Measurements from ENCODE around the gene UBE2E2.

UBE2E2 gene

GRCh38 chr3:23203708-23204330, 692 bp downstream of the UBE2E2 start:
- no peak for DNase-seq (ENCODE audit: insufficient read length, low spot score)
- no peak for TF ChIP-seq CTCF (IDR thresholded peaks at IDR 0.05; ENCODE audit: insufficient read depth, missing control alignments)
- no peak for FAIRE-seq

- DNase-seq (ENCODE audit: insufficient read length, low spot score) (no peak), FAIRE-seq (no peak)
Measured at GRCh38 chr3:23206366-23206765, 3.2 kb downstream of the UBE2E2 start.

GRCh38 chr3:23209103-23209502, 6.0 kb downstream of the UBE2E2 start:
- TF ChIP-seq CTCF (IDR thresholded peaks at IDR 0.05; ENCODE audit: insufficient read depth, missing control alignments), result no peak
- DNase-seq (ENCODE audit: insufficient read length, low spot score) (no peak), FAIRE-seq (no peak)

More at GRCh38 chr3:23206366-23206765, 3.2 kb downstream of the UBE2E2 start:
- TF ChIP-seq CTCF (IDR thresholded peaks at IDR 0.05; ENCODE audit: insufficient read depth, missing control alignments), result no peak

- FAIRE-seq (no peak), DNase-seq (ENCODE audit: insufficient read length, low spot score) (no peak)
- TF ChIP-seq CTCF (IDR thresholded peaks at IDR 0.05; ENCODE audit: insufficient read depth, missing control alignments), result no peak
Measured at GRCh38 chr3:23209747-23210487, 6.8 kb downstream of the UBE2E2 start.

- FAIRE-seq (no peak), DNase-seq (ENCODE audit: insufficient read length, low spot score) (no peak)
- no peak for TF ChIP-seq CTCF (IDR thresholded peaks at IDR 0.05; ENCODE audit: insufficient read depth, missing control alignments)
Measured at GRCh38 chr3:23213813-23214212, 10.7 kb downstream of the UBE2E2 start.

- no peak for TF ChIP-seq CTCF (IDR thresholded peaks at IDR 0.05; ENCODE audit: insufficient read depth, missing control alignments)
- FAIRE-seq (no peak), DNase-seq (ENCODE audit: insufficient read length, low spot score) (no peak)
Measured at GRCh38 chr3:23217872-23218554, 14.9 kb downstream of the UBE2E2 start.

Data from D721Med (cell line).